Activated T-helper 17 cell treated with anti-CD3 and anti-CD28 coated beads, Interleukin-2, amount 50 U/mL, for 72 hours (primary cell): ENCODE results near the gene P2RX3. TPM values are rescaled to one million over a fixed set of nuclear protein-coding genes. Genes with fewer than 3 reads are reported as not detected.
A peak's percentile ranks its signal among the peaks of the same experiment; 100 is the strongest.

Experiments
- ATAC-seq: fragments of 150-1000 bp; cut with Tn5 transposase; replicated peaks from 2 replicates; pipeline ENCODE4 v1.10.0; 2021; ENCODE audit warnings: mild to moderate bottlenecking, moderate library complexity
- H3K27ac Mint-ChIP-seq: one replicate; pipeline ENCODE4 v1.8.0; 2022; ENCODE audit warnings: mixed read lengths
- H3K27me3 Mint-ChIP-seq: one replicate; pipeline ENCODE4 v1.8.0; 2022; ENCODE audit warnings: mixed read lengths
- H3K36me3 Mint-ChIP-seq: one replicate; pipeline ENCODE4 v1.8.0; 2022; ENCODE audit warnings: low read depth, mild to moderate bottlenecking, mixed read lengths
- H3K4me1 Mint-ChIP-seq: one replicate; pipeline ENCODE4 v1.8.0; 2022; ENCODE audit warnings: mixed read lengths
- H3K4me3 Mint-ChIP-seq: one replicate; pipeline ENCODE4 v1.8.0; 2022; ENCODE audit warnings: mild to moderate bottlenecking, mixed read lengths
- H3K9me3 Mint-ChIP-seq: one replicate; pipeline ENCODE4 v1.8.0; 2022; ENCODE audit warnings: mixed read lengths
- total RNA-seq, 2 donors: library from RNA; stranded (reverse); gene quantifications; one replicate each; pipeline ENCODE4 v1.2.3, GENCODE V29; 2022

P2RX3 gene
- total RNA-seq, 2 donors from 2014 or later = not detected

DNA sequence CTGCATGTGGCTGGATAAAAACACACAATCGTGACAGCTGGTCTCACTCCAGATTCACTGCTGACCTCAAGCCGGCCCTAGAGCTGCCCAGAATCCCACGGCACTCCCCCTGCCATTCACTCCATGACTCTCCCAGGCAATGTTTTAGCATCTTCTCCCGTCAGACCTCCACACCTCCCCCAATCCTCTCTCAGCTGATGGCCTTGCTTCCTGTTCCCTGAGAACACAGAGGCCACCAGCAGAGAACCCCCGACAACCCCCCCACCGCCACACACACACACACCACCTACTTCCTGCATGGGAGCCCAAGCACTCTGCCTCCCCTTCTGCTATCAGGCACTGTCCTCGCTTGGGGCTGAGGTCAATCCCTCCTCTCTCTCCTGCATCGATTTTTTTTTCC, 22.7 kb upstream of the P2RX3 start:
- H3K27ac Mint-ChIP-seq = no peak overlapping the region

DNA sequence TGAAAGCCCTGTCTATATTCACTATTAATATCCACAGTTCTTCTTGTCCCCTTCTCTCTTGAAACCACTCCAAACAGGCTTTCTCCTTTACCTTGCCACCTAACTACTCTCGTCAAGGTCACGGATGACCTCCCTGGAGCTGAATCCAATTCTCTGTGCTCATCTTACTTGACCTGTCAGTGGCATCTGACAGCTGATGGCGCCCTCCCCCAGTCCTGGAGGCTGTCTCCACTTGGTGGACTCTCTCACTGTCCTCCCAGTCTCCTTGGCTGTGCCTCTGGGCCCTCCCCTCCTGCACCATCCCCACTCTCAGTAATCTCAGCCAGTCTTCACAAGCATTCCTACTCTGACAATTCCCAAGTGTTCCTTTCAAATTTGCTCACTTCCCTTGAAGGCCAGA, 22.1 kb upstream of the P2RX3 start:
- Mint-ChIP-seq H3K36me3 (peaks cover 8% of the 10 kb centered on the region), H3K4me1 (peaks cover 6% of the 10 kb centered on the region), H3K9me3 (no peaks in the 10 kb centered on the region), H3K4me3 (no peak overlapping the region), H3K27ac (no peak overlapping the region), H3K27me3 (no peaks in the 10 kb centered on the region)
- ATAC-seq = no peak

More for the DNA sequence above, 22.7 kb upstream of the P2RX3 start:
- H3K9me3 Mint-ChIP-seq = no peaks in the 10 kb centered on the region
- H3K27me3 Mint-ChIP-seq = no peaks in the 10 kb centered on the region
- H3K4me1 Mint-ChIP-seq = peaks cover 4% of the 10 kb centered on the region
- peaks cover 5% of the 10 kb centered on the region for H3K36me3 Mint-ChIP-seq
- H3K4me3 Mint-ChIP-seq = no peak overlapping the region
- ATAC-seq = no peak

- Mint-ChIP-seq H3K9me3 (no peaks in the 10 kb centered on the region), H3K4me1 (peaks cover 22% of the 10 kb centered on the region), H3K27ac (no peak overlapping the region), H3K4me3 (no peak overlapping the region), H3K36me3 (peaks cover 11% of the 10 kb centered on the region), H3K27me3 (no peaks in the 10 kb centered on the region)
- no peak for ATAC-seq
These were observed 20.0 kb upstream of the P2RX3 start for GRCh38 chr11:57318178-57318577.

DNA sequence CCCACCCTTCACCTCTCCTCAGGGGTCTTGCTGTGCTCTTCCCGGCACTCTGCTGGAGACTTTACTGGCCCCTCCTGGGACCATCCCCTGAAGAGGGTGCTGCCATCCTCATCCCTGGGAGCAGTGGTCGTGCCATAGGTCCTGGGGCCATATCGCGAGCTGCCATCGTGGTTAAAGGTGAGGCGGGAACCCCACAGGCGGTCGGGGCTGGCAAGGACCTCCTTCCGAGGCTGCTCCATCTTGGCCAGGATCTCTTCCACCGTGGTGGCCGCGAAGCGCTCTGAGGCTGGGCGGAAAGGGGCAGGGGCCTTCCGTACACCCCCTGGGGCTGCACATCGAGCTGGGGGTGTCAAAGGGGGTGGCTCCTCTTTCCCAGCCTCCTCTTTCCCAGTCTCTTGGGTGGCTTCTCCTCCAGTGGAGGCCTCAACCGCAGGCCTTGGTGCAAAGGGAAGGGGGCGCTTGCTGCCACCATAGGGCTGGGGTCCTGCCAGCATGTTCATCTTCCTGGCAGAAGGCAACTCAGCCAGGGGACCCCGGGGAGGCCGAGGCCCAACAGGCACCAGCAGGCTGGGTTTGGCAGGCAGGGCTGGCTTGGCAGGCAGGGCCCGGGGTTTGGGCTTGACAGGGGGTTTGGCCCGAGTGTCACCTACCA, 18.0 kb upstream of the P2RX3 start:
- Mint-ChIP-seq H3K4me3 (no peak overlapping the region), H3K27ac (no peak overlapping the region), H3K36me3 (peaks cover 14% of the 10 kb centered on the region), H3K9me3 (no peaks in the 10 kb centered on the region), H3K27me3 (no peaks in the 10 kb centered on the region), H3K4me1 (peaks cover 30% of the 10 kb centered on the region)
- ATAC-seq = no peak

GRCh38 chr11:57320719-57321387, 17.3 kb upstream of the P2RX3 start:
- H3K27me3 Mint-ChIP-seq = no peaks in the 10 kb centered on the region
- ATAC-seq = no peak
- H3K27ac Mint-ChIP-seq = peak overlapping the region; percentile 0
- peaks cover 20% of the 10 kb centered on the region for H3K36me3 Mint-ChIP-seq
- no peaks in the 10 kb centered on the region for H3K9me3 Mint-ChIP-seq
- peaks cover 37% of the 10 kb centered on the region for H3K4me1 Mint-ChIP-seq
- H3K4me3 Mint-ChIP-seq = no peak overlapping the region

DNA sequence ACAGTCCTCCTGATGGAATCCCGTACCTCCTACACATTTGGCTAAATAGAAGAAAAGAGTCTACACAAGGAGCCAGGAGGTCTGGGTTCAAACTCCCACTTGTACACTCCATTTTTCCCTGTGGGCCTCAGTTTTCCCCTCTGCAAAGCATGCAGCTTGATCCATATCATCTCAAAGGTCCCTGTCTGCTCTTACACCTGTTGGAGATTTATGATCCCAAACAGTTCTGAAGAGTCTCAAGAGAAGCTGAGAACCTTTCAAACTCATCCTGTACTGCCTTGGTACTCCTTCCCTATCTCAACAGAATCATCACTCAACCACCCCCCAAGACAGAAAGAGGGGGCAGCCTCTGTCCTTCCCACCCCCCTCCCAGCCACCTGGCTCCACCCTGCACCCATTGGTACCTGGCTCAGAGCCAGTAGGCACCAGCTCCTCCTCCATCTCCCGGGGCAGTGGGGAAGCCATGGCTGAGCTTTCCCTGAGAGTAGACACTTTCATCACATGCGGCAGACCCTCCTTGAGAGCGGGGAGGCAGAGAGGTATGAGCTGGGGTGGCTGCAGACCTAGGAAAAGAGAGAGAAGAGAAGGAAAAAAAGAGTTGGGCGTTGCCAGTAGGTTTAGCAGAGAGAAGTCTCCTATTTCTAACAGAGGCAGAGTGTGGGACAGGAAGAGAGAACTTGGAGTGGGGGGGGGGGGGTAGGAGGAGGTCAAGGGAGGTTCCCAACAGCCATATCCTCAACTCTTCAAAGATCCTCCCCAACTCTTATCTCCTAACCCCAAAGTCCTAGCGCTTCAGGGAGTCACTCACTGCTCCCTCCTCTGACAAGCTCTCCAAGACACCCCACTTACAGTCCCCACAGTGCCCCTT, 16.5 kb upstream of the P2RX3 start:
- Mint-ChIP-seq H3K36me3 (peaks cover 28% of the 10 kb centered on the region), H3K9me3 (no peaks in the 10 kb centered on the region), H3K4me1 (peaks cover 44% of the 10 kb centered on the region), H3K27me3 (no peaks in the 10 kb centered on the region), H3K27ac (peak overlapping the region; percentile 0), H3K4me3 (no peak overlapping the region)
- ATAC-seq = no peak

DNA sequence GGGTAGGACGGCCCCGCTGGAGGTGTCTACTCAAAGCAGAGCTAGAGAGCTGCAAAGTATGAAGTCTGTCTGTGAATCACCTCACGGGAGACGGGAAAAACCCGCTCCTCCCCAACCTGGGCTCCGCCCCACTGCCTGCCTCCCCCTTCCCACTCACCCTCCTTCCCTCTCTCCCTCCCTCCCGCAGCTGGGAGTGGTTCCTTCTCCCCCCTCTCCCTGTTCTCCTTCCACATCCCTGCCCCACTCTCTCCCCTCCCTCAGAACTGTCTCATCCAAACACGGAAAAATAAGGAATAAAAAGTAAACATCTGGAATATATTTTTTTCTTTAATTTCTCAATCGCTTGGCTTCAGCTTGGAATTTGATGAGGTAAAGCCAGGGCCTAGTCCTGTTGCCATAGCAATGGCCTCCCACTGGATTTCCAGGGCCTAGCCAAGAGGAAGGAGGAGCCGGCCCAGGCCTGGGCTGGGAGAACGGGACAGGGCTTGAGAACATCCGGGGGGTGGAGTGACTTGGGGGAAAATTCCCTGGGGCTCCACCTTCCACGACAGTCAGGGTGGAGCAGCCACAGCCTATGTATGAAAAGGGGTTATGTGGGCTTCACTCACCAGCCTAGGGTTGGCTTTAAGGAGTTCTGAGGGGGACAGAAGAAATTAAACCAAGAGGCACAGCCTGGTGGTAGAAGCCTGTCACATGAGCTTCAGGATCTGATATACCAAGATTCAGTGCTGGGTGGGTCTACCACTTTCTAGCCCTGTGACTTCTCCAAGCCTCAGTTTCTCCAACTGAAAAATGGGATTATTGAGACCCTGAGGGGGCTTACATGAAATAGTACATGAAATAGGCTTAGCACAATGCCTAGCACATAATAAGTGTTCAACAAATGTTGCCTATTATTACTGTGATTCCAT, 15.6 kb upstream of the P2RX3 start:
- peaks cover 49% of the 10 kb centered on the region for H3K4me1 Mint-ChIP-seq
- peak overlapping the region; percentile 0 for H3K27ac Mint-ChIP-seq
- no peak for ATAC-seq
- no peaks in the 10 kb centered on the region for H3K9me3 Mint-ChIP-seq
- H3K4me3 Mint-ChIP-seq = peak overlapping the region; percentile 88
- H3K36me3 Mint-ChIP-seq = peaks cover 37% of the 10 kb centered on the region
- no peaks in the 10 kb centered on the region for H3K27me3 Mint-ChIP-seq

DNA sequence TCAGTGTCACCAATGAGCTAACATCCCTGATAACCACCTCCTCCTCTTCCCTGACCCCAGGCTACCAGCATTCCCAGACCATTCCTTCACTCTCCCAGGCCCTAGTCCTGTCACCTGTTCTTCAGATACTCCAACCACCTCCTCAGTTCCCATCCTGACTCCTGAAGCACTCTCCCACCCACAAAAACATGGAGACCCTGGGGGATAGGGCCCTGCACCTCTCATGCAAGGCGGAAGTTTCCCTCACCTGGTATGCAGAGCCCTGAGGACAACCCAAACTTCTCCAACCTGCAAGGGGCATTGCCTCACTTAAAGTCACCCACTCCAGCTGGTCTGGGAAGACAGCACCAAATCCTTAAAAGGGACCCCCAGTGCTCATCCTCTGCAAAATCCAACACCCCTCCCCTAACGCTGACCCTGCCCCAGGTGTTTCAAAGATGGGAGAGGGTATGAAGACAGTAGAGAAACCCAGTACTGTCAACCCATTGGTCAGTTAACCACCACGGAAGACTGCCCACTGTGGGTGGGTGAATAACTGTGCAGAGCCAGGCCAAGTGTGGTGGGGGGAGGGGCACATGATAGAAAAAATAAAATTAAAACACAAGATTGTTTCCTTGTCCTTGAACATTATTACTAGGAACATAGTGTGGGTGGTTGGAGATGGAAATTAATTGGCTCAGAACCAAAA, 14.8 kb upstream of the P2RX3 start:
- no peaks in the 10 kb centered on the region for H3K9me3 Mint-ChIP-seq
- H3K27me3 Mint-ChIP-seq = no peaks in the 10 kb centered on the region
- H3K36me3 Mint-ChIP-seq = peaks cover 45% of the 10 kb centered on the region
- peak overlapping the region; percentile 50 for H3K27ac Mint-ChIP-seq
- H3K4me3 Mint-ChIP-seq = peak overlapping the region; percentile 88
- H3K4me1 Mint-ChIP-seq = peaks cover 52% of the 10 kb centered on the region
- no peak for ATAC-seq

DNA sequence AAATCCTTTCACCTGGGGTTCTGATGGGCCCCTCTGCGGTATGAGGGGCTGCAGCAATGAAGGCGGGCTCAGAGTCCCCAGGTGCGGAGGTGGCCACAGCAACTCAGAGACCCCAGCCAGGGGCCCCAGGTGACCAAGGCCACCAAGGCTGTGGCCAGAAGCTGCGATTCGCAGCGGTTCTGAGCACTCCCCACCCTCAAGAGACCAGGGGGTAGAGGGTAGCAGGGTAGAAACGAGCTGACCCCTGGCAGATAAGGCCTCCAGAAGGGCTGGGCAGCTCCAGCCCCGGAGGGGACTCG, 14.3 kb upstream of the P2RX3 start:
- no peak for ATAC-seq
- Mint-ChIP-seq H3K27ac (peak overlapping the region; percentile 50), H3K36me3 (peaks cover 50% of the 10 kb centered on the region), H3K4me1 (peaks cover 56% of the 10 kb centered on the region), H3K27me3 (no peaks in the 10 kb centered on the region), H3K9me3 (no peaks in the 10 kb centered on the region), H3K4me3 (peak overlapping the region; percentile 88)

GRCh38 chr11:57324154-57324885, 13.8 kb upstream of the P2RX3 start:
- Mint-ChIP-seq H3K36me3 (peaks cover 50% of the 10 kb centered on the region), H3K4me1 (peaks cover 54% of the 10 kb centered on the region)
- ATAC-seq = no peak

DNA sequence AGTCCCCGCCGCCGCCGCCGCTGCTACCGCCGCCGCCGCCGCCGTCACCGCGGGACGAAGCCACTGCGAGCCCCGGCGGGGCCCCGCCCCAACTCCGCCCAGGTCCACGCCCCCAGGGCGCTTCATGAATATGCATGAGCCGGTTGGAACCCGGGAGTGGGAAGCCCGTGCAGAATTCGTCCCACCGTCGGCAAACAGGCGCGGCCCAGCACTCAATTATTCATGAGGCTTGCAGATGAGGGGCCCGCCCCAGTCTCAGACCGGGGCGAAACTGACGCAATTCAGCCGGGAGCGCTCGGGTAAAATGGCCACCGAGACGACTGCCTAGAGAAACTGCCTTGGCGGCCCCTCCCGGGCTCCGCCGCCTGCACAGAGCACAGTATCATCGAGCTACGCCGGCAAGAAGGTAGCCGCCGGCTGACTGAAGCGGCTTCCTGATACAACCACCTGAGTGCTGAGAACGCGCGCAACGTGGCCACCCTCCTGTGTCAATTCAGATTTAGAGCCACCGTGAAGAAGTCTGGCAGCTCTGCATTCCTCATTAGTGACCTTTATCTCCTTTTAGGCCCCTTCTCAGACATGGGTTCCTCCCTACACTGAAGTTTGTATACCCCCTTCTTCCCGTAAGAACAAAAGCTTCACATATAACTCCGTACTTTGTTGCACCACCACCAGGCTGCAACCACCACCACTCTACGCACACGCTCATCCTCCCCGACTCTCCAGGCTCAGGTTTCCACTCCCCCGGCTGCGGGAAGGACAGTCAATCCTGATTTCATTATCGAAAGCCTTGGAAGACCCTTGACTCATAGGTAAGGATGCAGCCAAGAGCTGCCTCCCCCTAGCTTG, 13.0 kb upstream of the P2RX3 start, which contains the start of gene TNKS1BP1:
Gene TNKS1BP1 (minus strand): TSS at position 67 of the 849 bp plus-strand sequence. CDS start 3,067 bp downstream, outside the sequence.
- H3K4me3 Mint-ChIP-seq = peak within 1 kb of the TSS; percentile 88
- H3K9me3 Mint-ChIP-seq = no peaks in the 10 kb centered on the region
- ATAC-seq = peak; percentile 92
- H3K4me1 Mint-ChIP-seq = peaks cover 60% of the 10 kb centered on the region
- H3K27me3 Mint-ChIP-seq = no peaks in the 10 kb centered on the region
- H3K27ac Mint-ChIP-seq = peak within 1 kb of the TSS; percentile 90
- H3K36me3 Mint-ChIP-seq = peaks cover 58% of the 10 kb centered on the region

More at GRCh38 chr11:57324154-57324885, 13.8 kb upstream of the P2RX3 start:
- Mint-ChIP-seq H3K27me3 (no peaks in the 10 kb centered on the region), H3K9me3 (no peaks in the 10 kb centered on the region), H3K27ac (peak overlapping the region; percentile 50), H3K4me3 (peak overlapping the region; percentile 88)

DNA sequence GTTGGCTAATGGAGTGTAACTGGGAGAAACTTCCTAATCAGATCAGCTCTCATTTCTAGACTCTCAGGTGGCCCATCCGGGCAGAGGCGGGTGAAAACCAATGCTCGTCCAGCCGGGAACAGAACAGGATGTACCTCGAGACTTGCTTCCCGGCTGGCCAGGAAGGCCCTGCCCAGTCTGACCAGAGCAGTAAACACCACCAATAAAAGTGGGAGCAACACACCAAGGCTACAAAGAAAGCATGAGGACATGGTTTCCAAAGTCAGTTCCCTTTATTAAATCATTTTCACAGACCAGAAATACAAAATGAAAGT, 12.5 kb upstream of the P2RX3 start:
- H3K4me1 Mint-ChIP-seq = peaks cover 66% of the 10 kb centered on the region
- ATAC-seq = peak; percentile 2
- H3K9me3 Mint-ChIP-seq = no peaks in the 10 kb centered on the region
- H3K27me3 Mint-ChIP-seq = no peaks in the 10 kb centered on the region
- peaks cover 63% of the 10 kb centered on the region for H3K36me3 Mint-ChIP-seq
- peak overlapping the region; percentile 88 for H3K4me3 Mint-ChIP-seq
- H3K27ac Mint-ChIP-seq = peak overlapping the region; percentile 90
